SK-MEL-5 (cell line): ENCODE measurements around the gene ITGA2. TPM values are rescaled to one million over a fixed set of nuclear protein-coding genes. Genes with fewer than 3 reads are reported as not detected.

Experiments used
- DNase-seq: peaks from one replicate; pipeline ENCODE4 v3.0.0-alpha.2; 2016; ENCODE audit warnings: low read depth, low spot score
- in situ Hi-C: cut with HindIII; loops from 2 replicates; pipeline ENCODE4 v1.10.0; 2016; ENCODE audit warnings: low sequenced_read_pairs, high pct_unique_total_duplicates, low pct_unique_long_range_greater_than_20kb
- total RNA-seq: library from RNA; depleted of rRNA; stranded (reverse); fragments of >200 nt; shearing (Covaris generic); gene quantifications from 2 replicates; pipeline ENCODE4 v1.2.3, GENCODE V29; 2014

The ITGA2 gene
- total RNA-seq, 1 experiment from 2014 or later, result 7.0 TPM

DNA sequence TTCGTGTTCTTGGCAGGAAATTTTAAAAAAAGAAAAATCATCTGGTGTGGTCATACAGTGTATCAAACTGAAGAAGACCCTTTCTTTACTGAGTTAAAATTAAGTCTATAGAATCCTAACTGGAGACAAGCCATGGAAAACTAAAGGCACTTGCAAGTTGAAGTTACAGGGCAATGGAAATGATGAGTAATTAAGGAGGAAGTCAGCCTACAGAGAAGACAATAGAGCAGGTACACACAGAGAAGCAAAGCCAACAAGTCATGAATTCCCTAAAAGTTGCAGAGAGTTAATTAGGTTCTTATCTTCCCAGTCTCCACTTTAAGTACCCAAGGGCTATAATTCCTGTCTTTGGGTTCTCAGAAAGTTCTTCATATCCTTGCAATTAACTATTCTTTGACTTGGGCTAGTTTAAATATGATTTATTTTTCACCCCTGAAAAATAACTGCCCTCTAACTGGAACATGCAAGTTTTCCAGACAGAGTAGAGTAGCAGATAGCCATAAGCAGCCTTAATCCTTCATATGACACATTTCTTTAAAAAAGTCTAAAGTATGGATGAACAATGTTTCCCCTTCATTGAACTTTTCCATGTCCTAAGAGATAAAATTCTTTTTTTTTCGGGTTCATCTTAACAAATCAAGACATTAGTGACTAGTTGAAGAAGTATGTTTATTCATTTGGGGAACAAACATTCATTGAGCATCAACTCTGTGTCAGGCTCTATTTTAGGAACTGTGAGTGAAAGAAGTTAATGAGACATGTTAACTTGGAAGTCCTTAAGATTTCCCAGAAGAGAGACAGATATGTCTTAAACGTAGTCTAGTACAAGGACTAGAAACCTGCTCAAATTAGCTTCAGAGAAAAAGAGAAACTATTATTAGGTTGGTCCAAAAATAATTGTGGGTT lies 5.2 kb upstream of the ITGA2 start:
- in situ Hi-C loops, result no loop called here
- DNase-seq, result no peak

DNA sequence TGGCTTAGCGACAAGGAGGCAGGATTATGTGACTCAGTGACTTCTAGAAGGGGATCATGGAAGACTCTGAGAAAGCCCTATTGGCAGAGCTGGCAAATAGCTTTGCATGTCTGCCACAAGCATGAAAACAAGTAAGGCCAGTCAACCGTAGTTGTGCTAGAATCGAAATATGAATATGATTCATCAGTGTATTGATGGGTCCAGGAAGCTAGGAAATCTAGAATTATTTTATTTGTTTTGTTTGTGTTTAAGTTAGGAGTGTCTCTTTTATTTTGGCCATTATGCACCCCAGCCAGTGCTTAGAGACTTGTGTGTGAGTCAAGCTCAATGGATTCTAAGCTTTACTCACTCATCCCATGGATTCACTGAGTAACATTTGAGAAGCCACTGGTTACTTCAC lies 3.8 kb upstream of the ITGA2 start:
- no peak for DNase-seq
- in situ Hi-C loops, result no loop called here

DNA sequence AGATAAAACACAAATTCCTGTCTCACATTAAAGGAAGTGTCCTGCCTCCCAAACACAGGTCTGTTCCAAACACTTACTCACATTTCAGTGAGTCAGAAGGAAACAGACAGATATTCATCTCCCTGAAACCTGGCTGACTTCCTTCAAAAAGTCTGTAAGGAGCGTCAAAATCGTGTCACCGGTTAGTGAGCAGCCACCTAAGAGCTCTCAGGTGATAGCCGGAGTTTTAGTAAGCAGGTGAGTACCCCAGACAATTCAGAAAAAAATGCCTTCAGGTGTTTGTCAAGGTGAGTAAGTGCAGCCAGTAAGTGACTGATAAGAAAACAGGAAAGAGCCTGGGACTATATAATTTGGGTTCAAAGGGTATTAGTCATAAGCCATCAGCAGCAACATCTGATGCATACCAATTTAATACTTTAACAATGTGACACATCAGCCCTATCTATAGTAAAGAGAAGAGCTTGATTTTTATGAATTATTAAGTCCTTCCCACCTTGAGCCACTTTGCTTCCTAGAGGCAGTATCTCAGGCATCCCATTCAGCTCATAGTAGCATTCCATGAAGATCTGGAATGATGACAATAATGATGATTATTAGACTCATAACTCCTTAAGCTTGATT lies 1.3 kb upstream of the ITGA2 start:
- no peak for DNase-seq

DNA sequence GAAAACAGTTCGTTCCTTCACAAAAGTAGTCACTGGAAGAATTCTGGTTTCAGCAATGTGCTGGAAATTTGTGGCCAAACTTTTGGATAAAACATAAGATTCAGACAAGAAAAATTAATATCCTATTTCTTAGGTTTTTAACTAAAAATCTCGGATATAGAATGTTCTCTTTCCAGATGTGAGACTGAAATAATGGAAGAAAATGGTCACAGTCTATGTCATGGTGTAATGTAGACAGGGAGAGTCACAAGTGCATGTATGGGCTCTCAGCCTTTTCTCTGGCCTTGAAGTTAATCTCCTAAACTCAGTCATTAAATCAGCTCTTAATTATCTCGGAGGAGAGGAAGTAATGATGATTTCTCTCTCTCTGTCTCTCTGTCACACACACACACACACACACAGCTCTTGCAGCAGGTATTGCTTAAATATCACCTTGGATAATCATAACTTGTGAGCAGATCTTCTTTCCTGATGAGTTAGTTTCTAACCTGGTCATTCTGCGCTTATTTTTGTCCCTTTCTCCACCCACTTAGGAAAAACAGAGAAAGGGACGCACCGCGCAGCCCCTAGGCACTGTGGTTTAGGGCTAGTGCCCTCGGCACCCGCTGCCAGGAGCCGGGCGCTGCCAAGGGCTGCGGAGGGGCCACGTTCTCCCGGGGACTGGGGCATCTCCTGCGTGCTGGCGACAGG lies 672 bp upstream of the ITGA2 start:
- in situ Hi-C loops, result no loop called here
- no peak for DNase-seq

More for the DNA sequence above, 1.3 kb upstream of the ITGA2 start:
- in situ Hi-C loops, result no loop called here

DNA sequence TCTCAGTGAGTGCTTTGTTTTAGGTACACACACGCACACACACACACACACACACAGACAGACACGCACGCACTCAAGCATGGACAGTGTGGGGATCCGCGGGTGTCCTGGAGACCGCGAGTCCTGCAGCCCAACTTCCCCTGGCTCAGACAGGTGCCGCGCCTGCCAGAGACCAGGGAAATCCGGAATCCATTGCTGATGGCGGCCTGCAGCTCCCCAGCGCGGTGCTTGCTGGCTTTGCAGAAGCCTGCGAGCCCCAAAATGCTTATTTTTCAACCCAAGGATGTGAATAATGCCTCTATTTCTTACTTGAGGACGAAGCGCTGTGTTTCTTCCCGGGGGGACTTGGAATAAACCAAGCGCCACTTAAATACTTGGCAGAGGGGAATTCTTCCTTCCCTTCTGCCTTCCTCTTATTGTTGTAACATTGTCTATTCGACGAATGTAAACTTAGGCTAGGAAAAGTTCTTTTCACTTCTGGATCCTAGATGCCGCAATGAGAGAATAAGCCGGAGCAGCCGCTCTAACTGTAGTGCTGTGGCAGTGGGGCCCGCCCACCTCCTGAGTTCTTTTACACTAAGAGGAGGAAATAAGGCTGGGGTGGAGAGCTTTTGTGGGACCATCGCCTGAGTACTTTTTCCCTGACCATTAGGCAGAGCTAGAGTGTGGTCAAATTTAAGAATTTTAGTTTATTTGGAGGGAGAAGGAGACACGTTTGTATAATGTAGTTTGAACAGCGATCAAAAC lies 802 bp downstream of the ITGA2 start:
- DNase-seq, result peak; percentile 41
- in situ Hi-C loops, result no loop called here

DNA sequence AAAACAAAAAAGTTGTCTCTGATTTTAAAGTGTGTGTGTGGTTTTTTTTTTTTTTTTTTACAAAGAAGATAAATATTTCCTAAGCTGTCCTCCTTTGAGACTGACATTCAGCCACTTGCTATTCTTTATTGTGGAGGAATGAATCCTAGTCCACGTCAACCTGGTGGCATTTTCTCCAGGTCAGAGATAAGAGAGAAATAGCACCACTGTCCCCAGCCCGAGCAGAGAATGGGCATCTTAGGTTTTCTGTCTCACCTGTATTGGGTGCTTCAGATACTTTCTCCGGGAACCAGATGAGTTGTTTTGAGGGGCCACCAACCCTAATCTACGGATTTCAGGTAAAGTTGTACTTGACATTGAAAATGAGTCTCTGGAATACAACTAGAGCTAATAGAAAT lies 1.4 kb downstream of the ITGA2 start:
- no peak for DNase-seq
- in situ Hi-C loops, result no loop called here

DNA sequence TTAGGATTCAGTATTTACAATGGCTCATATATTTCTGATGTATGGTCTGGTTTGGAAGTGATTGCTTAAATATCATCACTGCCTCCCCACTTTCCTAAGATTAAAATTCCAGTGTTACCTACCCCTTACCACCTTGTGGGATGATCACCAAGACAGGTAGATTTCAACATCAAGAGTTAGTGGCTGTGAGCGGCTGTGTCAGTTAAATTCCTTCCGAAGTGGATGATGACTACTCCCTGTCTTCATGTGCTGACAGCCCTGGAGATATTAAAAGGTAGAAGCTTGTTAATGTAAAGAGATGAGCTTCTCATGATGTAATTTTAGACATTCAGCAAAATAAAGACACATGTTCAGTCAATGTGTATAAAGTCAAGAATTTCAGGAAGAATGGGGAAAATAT lies 4.2 kb downstream of the ITGA2 start:
- in situ Hi-C loops, result no loop called here

DNA sequence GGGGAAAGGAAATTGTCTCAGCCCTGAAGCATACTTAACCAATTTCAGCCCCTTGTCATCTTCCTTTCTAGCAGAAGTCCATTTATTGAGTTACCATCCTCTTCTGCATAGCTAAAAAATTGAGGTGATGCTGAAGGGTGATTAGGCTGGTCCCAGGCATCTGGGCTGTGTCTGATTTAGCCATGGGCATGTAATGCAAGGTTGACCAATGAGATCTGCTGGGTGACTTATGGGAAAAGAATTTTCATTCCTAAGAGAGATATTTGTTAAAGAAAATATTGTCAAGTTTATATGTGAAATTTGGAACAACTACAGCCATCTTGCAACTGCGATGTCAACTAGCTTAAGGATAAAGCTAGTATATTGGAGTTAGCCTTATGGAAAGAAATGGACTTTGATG lies 5.1 kb downstream of the ITGA2 start:
- in situ Hi-C loops, result no loop called here
- no peak for DNase-seq

More for the DNA sequence above, 4.2 kb downstream of the ITGA2 start:
- no peak for DNase-seq

DNA sequence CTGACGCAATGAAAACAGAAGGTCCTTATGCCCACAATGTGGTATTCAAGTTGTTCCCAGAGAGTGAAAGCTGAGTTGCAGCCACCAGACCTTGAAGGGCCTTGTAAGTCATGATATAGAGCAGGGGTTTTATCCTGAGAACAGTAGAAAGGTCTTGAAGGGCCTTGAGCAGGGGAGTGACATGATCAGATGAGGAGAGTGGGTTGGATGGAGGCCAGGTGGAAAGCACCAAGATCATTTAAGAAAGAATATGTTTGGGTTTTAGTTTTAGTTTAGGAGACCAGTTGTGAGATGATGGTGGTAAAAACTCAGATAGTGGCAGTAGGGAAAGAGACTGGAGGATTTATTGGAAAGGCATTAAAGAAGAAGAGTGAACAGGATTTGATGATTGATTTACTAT lies 5.9 kb downstream of the ITGA2 start:
- DNase-seq, result no peak
- in situ Hi-C loops, result no loop called here

DNA sequence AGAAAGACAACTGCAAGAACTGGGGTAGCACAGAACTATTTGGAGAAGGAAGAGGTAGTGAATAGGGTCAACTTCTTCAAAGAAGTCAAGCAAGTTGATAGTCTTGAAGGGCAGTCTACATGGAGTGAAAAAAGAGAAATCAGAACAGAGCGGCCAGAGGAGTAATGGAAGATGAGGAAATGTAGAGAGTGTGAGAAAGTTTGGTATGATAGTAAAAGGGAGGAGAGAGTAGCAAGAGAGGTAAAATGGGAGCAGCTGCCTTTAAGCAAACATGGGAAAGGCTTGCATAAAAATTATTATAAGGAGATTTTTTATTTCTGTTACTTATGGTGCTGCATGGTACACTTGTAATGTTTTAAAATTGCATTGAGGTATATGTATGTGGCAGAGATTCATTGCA lies 6.8 kb downstream of the ITGA2 start:
- DNase-seq, result no peak
- in situ Hi-C loops, result no loop called here

DNA sequence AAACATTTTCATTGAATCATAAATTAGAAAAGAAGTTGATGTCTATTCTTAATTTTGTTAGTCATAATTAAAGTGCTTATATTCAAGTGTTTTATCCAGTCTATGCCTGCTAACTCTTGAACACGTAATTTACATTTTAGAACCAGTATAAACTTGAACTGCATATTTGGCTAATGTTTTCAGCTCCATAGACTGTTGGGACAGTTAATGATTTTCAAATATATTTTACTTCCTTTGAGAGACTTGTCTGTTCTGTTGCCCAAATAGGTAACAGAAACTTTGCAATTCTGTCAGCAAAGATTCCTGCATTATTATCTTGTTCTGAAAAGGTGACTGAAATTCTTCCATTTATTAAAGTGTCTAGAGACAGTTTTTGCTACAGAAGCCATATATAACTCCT lies 7.8 kb downstream of the ITGA2 start:
- in situ Hi-C loops, result no loop called here
- no peak for DNase-seq

DNA sequence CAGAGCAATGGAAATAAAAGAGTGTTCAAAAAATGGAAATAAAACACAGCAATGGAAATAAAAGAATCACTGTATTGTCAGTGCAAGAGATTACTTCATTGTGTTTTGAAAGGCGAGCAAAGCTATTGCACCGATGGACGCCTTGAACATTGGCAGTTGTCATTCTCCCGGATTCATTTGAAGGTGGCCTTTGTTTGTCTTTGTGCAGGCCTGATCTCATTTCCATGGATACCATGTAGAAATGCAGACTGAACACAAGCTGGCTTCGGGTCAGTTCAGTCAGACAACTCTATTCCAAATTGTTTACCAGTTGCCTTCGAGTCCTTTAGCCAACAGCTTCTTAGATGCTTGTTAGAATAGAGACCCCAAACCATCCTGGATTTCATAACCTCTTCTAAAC lies 8.3 kb downstream of the ITGA2 start:
- in situ Hi-C loops, result no loop called here
- peak; percentile 79 for DNase-seq

DNA sequence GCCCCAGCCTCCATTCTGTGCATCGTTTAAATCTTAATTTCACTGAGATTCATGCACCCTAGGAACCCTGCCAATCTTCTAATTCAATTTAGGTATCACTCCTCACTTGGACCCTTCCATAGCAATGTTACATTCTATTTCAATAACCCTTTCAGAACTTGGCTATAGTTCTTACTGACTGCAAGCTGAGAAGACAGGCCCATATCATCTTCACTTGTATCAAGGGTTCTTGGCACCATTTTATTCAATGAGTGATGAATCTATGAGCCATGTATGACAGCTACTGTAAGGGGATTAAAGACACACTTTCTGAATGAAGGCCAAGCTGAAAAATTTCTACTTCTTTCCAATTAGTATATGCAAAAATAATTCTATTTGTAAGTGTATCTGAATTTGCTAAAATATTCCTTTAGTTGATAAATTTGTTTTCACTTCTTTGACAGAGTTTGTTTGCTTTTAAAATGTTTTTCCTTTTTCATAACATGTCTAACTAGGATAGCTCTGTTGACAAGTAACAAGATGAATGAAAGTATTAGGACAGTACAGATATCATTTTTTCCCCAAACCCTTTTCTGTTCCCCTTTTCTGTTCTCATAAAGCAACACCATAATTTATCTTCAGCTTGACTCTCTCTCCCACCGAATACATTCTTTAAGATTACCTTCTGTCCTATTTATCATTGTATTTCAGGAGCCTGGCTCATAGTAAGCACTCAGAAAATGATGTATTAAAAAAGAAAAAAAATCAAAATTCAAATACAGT lies 9.6 kb downstream of the ITGA2 start:
- in situ Hi-C loops, result no loop called here
- DNase-seq, result no peak

DNA sequence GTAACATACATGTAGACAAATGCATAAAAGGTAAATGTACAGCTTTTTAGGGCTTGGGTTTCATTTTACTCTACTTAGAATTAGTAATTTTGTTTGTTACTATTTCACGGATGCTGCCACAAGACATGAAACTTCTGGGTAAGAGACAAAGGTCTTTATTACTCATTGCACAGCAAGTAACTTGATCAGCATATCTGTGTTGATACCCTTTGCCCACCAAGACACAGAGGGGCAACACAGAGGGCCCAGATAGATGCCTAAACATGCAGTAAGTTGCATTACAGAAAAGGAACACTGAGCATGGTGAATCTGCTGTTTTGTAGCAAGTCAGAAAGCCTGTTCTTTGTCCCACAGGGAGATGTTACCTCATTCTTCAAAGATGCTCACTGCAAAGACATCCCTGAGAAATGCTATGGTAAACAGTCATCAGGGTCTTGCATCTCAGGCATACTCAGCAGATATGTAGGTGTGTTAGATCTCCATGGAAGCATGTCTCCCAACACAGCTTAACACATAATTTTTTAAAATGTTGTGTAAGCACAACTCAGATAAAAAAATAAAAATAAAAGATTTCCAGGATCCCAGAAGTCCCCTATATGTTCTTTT lies 10.3 kb downstream of the ITGA2 start:
- no peak for DNase-seq
- in situ Hi-C loops, result no loop called here

DNA sequence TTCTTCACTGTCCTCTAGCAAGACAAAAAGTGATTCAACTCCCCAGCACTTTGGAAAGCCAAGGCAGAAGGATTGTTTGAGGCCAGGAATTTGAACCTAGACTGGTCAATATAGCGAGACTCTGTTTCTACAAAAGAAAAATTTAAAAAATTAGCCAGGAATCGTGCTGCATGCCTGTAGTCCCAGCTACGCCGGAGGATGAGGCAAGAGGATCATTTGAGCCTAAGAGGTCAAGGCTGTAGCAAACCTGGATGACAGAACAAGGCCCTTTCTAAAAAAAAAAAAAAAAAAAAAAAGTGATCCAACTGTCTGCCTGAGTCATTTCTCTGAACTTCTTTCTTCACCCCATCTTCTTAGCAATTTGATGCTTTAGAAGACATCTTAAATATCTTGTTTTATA lies 12.4 kb downstream of the ITGA2 start:
- no peak for DNase-seq
- in situ Hi-C loops, result no loop called here

DNA sequence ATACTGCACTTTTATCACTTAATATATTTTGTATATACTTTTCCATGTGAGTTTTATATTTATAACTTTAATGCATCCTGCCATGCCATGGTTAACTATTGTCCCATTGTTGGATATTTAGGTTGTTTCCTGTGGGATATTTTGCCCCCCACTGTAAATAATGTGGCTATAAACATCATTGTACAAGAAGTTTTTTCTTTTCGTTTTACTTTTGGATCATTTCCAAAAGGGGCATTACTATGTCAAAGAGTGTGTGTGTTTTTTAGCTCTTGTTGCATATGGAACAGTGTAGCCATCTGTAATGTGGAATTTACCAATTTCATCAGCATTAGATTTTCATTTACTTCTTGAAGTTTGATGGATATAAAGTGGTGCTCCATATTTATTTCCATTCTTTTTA lies 13.3 kb downstream of the ITGA2 start:
- DNase-seq, result no peak
- in situ Hi-C loops, result no loop called here

DNA sequence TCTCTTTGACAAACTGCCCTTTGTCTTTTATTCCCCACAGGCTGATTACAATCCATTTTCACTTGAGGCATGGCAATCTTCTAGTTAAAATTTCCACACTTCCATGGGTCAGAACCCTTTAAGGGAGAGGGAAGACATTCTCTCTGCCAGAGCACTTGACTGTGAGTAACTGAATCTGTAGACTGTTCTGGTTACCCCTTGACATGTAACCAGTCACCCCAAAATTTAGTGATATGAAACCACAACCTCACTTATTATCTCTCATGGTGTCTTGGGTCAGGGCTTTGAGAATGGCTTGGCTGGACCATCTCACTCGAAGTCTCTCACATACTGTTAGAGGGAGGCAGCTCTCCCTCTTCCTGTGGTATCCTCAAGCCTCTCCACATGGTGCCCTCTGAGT lies 14.0 kb downstream of the ITGA2 start:
- in situ Hi-C loops, result no loop called here
- no peak for DNase-seq
